ENCODE measurements around the gene STXBP6. TPM values are rescaled to one million over a fixed set of nuclear protein-coding genes. Genes with fewer than 3 reads are reported as not detected.

STXBP6 gene
- total and polyA plus RNA-seq, 2 of the 13 experiments (the other 11 are each of a cell fraction or from before 2014, with no cell fraction given) = 35.3 to 42.8 TPM

- TF ChIP-seq ZBTB26 (CRISPR knock-in tag; IDR thresholded peaks at IDR 0.05; ENCODE audit: borderline replicate concordance) (0 out of 2 replicates have a peak, but pooled peaks have one; percentile 50), DBP (CRISPR knock-in tag; IDR thresholded peaks at IDR 0.05; ENCODE audit: not compliant biosample characterization) (no peak), ZNF432 (CRISPR knock-in tag; IDR thresholded peaks at IDR 0.05; ENCODE audit: borderline replicate concordance) (no peak), NR2C2 (CRISPR knock-in tag; IDR thresholded peaks at IDR 0.05; ENCODE audit: borderline replicate concordance) (peak; percentile 81; the same call in 1 of the 2 replicates), ZNF792 (CRISPR knock-in tag; IDR thresholded peaks at IDR 0.05) (peak; percentile 53; the same call in 1 of the 2 replicates), SAP130 (CRISPR knock-in tag; IDR thresholded peaks at IDR 0.05; ENCODE audit: low read depth) (peak; percentile 88), TRAFD1 (CRISPR knock-in tag; IDR thresholded peaks at IDR 0.05; ENCODE audit: borderline replicate concordance) (no peak), ZSCAN31 (CRISPR knock-in tag; IDR thresholded peaks at IDR 0.05; ENCODE audit: low read depth) (peak; percentile 86; the same call in 1 of the 2 replicates), SCMH1 (CRISPR knock-in tag; IDR thresholded peaks at IDR 0.05; ENCODE audit: borderline replicate concordance) (no peak), HES4 (CRISPR knock-in tag; IDR thresholded peaks at IDR 0.05; ENCODE audit: borderline replicate concordance) (no peak), RFX3 (CRISPR knock-in tag; IDR thresholded peaks at IDR 0.05) (0 out of 2 replicates have a peak, but pooled peaks have one; percentile 9), RFXANK (CRISPR knock-in tag; IDR thresholded peaks at IDR 0.05) (no peak), SNAPC4 (CRISPR knock-in tag; IDR thresholded peaks at IDR 0.05) (peak; percentile 49; the same call in 1 of the 2 replicates), ZFY (CRISPR knock-in tag; IDR thresholded peaks at IDR 0.05) (peak; percentile 40; the same call in 1 of the 2 replicates), ZNF337 (CRISPR knock-in tag; IDR thresholded peaks at IDR 0.05; ENCODE audit: borderline replicate concordance, low read depth) (0 out of 2 replicates have a peak, but pooled peaks have one; percentile 52), ZNF44 (CRISPR knock-in tag; IDR thresholded peaks at IDR 0.05) (peak; percentile 77; the same call in 1 of the 2 replicates), PAF1 (CRISPR knock-in tag; IDR thresholded peaks at IDR 0.05) (0 out of 2 replicates have a peak, but pooled peaks have one; percentile 29), IRF1 (CRISPR knock-in tag; IDR thresholded peaks at IDR 0.05; ENCODE audit: low read depth) (no peak)
Measured at GRCh38 chr14:24816011-24816928, 233.7 kb downstream of the STXBP6 start (continued).

All from HepG2 (cell line).